GM18498 (cell line): ENCODE data around the gene FXYD3.
A peak's percentile ranks its signal among the peaks of the same experiment; 100 is the strongest.
"Not testable (repeated sequence)": the region's sequence is repeated elsewhere in the genome, so short reads cannot be mapped to it uniquely, and the experiment has no call there.

Experiments
- ATAC-seq: cut with Tn5 transposase; IDR thresholded peaks from one replicate; pipeline ENCODE4 v1.9.1; 2021; ENCODE audit warnings: mild to moderate bottlenecking, moderate library complexity; ENCODE audit not compliant: unreplicated experiment

Gene FXYD3

DNA sequence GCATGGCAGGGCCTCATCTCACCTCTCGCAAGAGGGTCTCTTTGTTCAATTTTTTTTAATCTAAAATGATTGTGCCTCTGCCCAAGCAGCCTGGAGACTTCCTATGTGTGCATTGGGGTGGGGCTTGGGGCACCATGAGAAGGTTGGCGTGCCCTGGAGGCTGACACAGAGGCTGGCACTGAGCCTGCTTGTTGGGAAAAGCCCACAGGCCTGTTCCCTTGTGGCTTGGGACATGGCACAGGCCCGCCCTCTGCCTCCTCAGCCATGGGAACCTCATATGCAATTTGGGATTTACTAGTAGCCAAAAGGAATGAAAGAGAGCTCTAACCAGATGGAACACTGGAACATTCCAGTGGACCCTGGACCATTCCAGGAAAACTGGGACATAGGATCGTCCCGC lies 8.0 kb downstream of the FXYD3 start:
- no peak for ATAC-seq

- peak; percentile 76 for ATAC-seq
Observed at GRCh38 chr19:35124098-35125060, 8.8 kb downstream of the FXYD3 start.

DNA sequence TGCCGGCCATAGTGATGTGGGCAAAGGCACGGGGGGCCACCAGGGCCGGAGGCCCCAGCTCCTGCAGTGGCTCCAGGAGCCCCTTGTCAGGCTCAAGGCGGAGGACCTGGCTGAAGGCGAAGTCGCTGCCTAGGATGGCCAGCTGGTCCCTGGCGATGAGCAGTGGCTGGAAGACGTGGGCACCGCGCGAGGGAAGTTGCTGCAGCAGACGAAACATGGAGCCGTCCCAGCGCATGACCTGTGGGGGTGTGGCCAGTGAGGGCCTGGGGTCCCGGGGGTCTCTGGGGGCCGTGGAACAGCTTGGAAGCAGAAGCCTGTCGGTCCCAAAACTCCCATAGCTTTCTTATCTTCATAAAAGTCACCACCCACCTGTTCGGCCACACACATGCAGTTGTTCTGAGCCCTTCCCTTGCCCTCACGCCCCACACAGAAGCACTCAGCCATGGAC lies 9.7 kb downstream of the FXYD3 start:
- ATAC-seq = no peak

DNA sequence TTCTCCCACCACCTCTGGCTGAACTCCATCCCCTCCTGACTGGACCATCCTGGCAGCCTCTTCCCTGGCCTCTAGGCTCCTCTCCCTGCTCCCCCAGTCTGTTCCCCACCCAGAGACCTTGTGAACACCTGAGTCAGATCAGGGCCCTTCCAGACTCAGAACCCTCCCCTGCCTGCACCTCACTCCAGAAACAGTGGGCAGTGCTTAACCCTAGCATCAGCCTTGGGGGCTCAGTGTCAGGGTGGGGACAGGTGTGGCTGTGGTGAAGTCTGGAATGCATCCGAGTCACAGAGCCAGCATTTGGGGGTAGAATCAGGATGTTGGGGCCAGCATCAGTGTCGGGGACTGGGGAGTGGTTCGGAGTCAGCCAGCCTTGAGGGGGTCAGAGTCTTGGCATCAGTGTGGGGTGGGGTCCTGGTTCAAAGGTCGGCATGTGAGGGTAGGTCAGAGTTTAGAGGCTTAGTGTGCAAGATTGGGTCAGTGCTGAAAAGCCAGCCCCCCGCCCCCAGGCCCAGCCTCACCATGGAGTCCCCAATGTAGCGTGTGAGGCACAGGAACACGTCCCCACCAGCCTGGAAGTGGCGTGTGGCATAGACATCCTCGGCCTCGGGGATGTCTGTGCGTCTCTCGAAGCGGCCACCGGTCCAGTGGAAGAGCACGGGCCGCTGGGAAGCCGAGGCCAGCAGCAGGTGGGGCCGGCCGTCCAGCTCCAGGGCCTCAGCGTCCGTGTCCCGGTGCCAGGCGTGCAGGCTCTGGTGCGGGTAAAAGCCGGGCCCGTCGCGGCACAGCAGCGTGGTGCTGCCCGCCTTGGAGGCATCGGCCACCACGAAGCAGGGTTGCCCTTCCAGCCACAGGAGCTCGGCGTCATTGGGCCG lies 10.4 kb downstream of the FXYD3 start:
- no peak for ATAC-seq

DNA sequence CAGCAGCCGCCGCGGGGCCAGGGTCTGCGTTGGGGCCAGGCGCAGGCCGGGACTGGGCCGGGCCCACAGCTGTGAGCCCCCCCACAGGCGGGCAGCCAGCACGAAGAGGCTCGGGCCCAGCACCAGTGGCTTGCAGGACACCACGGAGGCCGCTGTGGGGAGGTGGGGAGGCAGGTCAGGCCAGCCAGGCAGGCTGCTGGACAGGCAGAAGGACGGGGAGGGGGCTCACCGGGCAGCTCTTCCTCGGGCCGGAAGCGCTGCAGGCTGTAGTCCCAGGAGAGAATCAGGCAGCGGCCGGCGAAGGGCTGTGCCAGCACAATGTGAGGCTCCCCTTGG lies 11.0 kb downstream of the FXYD3 start:
- no peak for ATAC-seq

DNA sequence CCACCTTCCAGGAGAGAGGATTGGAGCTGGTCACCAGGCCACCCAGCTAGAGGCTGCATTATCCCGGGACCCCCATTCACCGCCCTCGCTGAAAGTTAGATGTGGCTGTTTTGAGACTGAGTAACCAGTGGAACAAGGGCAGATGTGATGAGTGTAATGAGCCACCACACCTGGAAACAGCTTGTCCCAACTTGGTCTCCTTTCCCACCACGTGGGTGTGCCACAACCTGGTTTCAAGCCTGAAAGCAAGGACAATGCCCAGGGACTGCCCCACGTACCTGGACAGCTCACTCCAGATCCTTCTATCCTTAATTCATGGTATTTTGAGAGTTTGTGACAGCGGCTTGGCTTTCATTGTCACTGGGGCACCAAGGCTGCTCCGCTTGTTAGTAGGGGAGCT lies 12.2 kb downstream of the FXYD3 start:
- no peak for ATAC-seq

- no peak for ATAC-seq
Observed at GRCh38 chr19:35128398-35129057, 12.9 kb downstream of the FXYD3 start.

GRCh38 chr19:35129724-35130274 lies 14.2 kb downstream of the FXYD3 start:
- ATAC-seq = not testable (repeated sequence)

- no peak for ATAC-seq
Observed at GRCh38 chr19:35130761-35131720, 15.4 kb downstream of the FXYD3 start.

DNA sequence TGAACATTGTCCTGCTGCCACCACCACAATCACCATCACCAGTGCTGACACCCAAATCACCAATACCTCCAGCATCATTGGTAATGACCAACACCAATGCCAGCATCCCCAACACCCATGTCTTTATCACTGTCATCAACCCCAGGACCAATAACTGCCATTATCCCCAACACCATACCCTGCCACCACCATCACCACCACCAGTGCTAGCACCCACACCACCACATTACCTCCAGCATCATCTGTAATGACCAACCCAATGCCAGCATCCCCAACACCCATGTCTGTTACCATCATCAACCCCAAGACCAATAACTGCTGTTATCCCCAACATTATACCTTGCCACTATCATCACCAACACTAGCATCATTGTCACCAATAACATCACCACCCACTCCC lies 16.6 kb downstream of the FXYD3 start:
- no peak for ATAC-seq

- no peak for ATAC-seq
Observed at GRCh38 chr19:35133826-35134225, 18.2 kb downstream of the FXYD3 start.

DNA sequence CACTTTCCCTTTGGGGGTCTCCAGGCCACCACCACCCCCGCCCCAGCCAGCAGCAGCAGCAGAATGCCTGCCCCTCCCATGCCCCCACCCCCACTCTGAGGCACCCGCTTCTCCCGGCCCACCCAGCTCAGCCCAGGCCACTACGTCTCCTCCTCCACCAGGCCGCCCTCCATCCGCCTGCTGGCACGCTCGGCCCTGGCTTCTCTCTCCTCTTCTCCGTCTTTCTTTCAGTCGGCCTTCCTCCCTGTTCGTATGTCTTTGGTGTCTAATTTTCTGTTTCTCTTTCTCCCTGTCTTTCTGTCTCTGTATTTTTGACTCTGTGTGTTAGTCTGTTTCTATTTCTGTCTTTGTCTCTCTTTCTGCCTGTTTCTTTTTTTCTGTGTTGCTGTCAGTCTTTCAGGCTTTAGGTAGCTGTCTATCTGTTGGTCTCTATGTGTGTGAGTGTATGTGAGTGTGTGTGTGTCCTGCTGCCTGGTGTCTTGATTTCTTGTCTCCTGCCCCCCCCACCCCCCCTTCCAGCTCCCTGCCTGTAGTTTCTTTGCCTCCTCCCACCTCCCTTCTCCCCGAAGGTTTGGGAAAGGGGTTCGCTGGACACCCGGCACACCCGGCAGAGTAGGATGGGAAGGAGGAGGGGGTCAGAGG lies 19.1 kb downstream of the FXYD3 start, which contains the start of gene LGI4:
LGI4 (minus strand) TSS at position 459 of the 642 bp plus-strand sequence; CDS start at position 80, 379 bp downstream.
- no peak for ATAC-seq

GRCh38 chr19:35135389-35135909 lies 19.8 kb downstream of the FXYD3 start:
- no peak for ATAC-seq

- no peak for ATAC-seq
Observed at GRCh38 chr19:35136231-35136630, 20.6 kb downstream of the FXYD3 start.

- ATAC-seq = no peak
Observed at GRCh38 chr19:35136977-35137702, 21.5 kb downstream of the FXYD3 start.

- no peak for ATAC-seq
Observed at GRCh38 chr19:35138305-35138892, 22.8 kb downstream of the FXYD3 start, which contains the start of gene FXYD1. FXYD1 (plus strand) TSS chr19:35138824; CDS start chr19:35140080, 1,256 bp downstream.

DNA sequence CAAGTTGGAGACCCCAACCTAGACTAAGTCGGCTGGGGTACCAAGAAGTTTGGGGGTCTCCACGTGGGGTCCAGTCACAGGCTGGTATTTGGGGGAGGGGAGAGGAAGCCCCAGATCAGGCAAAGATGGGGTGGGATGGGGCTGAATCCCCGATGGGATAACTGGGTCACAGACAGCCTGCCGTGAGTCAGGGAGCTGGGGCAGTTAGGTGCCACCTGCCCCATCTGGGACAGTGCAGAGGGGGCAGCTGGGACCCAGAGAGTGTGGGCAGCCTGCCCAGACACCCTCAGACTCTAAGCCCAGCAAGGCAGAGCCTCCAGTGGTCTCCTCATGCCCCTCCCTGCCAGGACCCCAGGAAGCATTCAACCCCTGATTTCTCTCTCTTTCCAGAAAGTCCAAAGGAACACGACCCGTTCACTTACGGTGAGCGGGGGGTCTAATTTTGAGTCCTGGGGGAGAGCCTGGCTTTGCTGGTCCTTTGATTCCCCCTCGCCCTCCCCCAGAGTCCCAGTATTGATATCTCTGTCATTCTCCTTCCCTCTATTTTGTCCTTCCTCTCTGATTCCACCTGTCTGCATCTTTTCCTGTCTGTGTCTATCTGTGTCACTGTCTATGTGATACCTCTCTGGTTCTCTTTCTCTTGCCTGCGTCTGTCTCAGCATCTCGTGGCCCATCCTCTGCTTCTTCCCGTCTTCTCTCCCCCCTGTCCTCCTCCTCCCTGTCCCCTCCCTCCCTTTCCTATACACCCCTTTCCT lies 24.8 kb downstream of the FXYD3 start:
- ATAC-seq = no peak
